KMS-11 (cell line): Measurements from ENCODE around the gene HPF1.
"Not testable (repeated sequence)": the region's sequence is repeated elsewhere in the genome, so short reads cannot be mapped to it uniquely, and the experiment has no call there.

ENCODE experiments used
- H2AFZ ChIP-seq: fragments of 200-600 bp; sonication (generic); 2 replicates; pipeline ENCODE4 v1.6.1; 2016; ENCODE audit warnings: antibody characterized with exemption, mixed run types, low read depth
- H3K27ac ChIP-seq: fragments of 200-600 bp; sonication (generic); 2 replicates; pipeline ENCODE4 v1.6.1; 2016; ENCODE audit warnings: mild to moderate bottlenecking, mixed run types
- H3K27me3 ChIP-seq: fragments of 200-600 bp; sonication (generic); 2 replicates; pipeline ENCODE4 v1.6.1; 2017; ENCODE audit warnings: mild to moderate bottlenecking, low read depth, mixed run types, moderate library complexity; ENCODE audit not compliant: insufficient read depth
- H3K36me3 ChIP-seq: fragments of 200-600 bp; sonication (generic); 2 replicates; pipeline ENCODE4 v1.6.1; 2017; ENCODE audit warnings: mild to moderate bottlenecking, mixed run types; ENCODE audit not compliant: insufficient read depth
- H3K4me1 ChIP-seq: fragments of 200-600 bp; sonication (generic); 2 replicates; pipeline ENCODE4 v1.6.1; 2016; ENCODE audit warnings: mild to moderate bottlenecking, low read depth, mixed run types; ENCODE audit not compliant: poor library complexity, severe bottlenecking
- H3K4me2 ChIP-seq: fragments of 200-600 bp; sonication (generic); 2 replicates; pipeline ENCODE4 v1.7.0; 2016; ENCODE audit warnings: mild to moderate bottlenecking, mixed run types
- H3K4me3 ChIP-seq: fragments of 200-600 bp; sonication (generic); IDR thresholded peaks from 2 replicates; pipeline ENCODE4 v1.6.1; 2017; ENCODE audit warnings: low read depth, low read length, mixed read lengths; ENCODE audit not compliant: insufficient read depth
- H3K79me2 ChIP-seq: fragments of 200-600 bp; sonication (generic); 2 replicates; pipeline ENCODE4 v1.6.1; 2016; ENCODE audit warnings: low read depth, mixed run types; ENCODE audit not compliant: insufficient read depth
- H3K9ac ChIP-seq: fragments of 200-600 bp; sonication (generic); 2 replicates; pipeline ENCODE4 v1.6.1; 2016; ENCODE audit warnings: mild to moderate bottlenecking, mixed run types
- H4K20me1 ChIP-seq: fragments of 200-600 bp; sonication (generic); 2 replicates; pipeline ENCODE4 v1.6.1; 2016; ENCODE audit warnings: mild to moderate bottlenecking, mixed run types; ENCODE audit not compliant: insufficient read depth
- CTCF ChIP-seq: fragments of 200-600 bp; sonication (generic); conservative IDR thresholded peaks from 2 replicates; pipeline ENCODE4 v1.6.1; 2017; ENCODE audit warnings: low read depth, mild to moderate bottlenecking, antibody characterized with exemption, low read length, moderate library complexity, mixed read lengths

Gene HPF1

GRCh38 chr4:169756971-169757574 lies 671 bp downstream of the HPF1 start:
- no peak for TF ChIP-seq CTCF
- Histone ChIP-seq H2AFZ (peak overlapping the region; percentile 91), H3K4me3 (no peak overlapping the region), H3K36me3 (no peaks in the 10 kb centered on the region), H3K9ac (peak overlapping the region; percentile 76), H3K79me2 (peaks cover 9% of the 10 kb centered on the region; the same call in 1 of the 2 replicates), H3K4me1 (peaks cover 17% of the 10 kb centered on the region), H3K4me2 (peak overlapping the region; percentile 89), H3K27ac (peak overlapping the region; percentile 61), H4K20me1 (no peaks in the 10 kb centered on the region), H3K27me3 (no peaks in the 10 kb centered on the region)

- TF ChIP-seq CTCF: no peak
- Histone ChIP-seq H4K20me1 (no peaks in the 10 kb centered on the region), H3K27me3 (no peaks in the 10 kb centered on the region), H3K79me2 (no peaks in the 10 kb centered on the region), H2AFZ (no peak overlapping the region), H3K4me2 (no peak overlapping the region), H3K9ac (no peak overlapping the region), H3K4me1 (no peaks in the 10 kb centered on the region), H3K4me3 (no peak overlapping the region), H3K36me3 (no peaks in the 10 kb centered on the region), H3K27ac (no peak overlapping the region)
Measured at GRCh38 chr4:169745291-169745690, 12.5 kb downstream of the HPF1 start.

- Histone ChIP-seq H3K79me2 (no peaks in the 10 kb centered on the region), H3K4me3 (no peak overlapping the region), H2AFZ (no peak overlapping the region), H3K4me2 (no peak overlapping the region), H4K20me1 (no peaks in the 10 kb centered on the region), H3K9ac (no peak overlapping the region), H3K4me1 (no peaks in the 10 kb centered on the region), H3K27me3 (no peaks in the 10 kb centered on the region), H3K27ac (no peak overlapping the region), H3K36me3 (no peaks in the 10 kb centered on the region)
- TF ChIP-seq CTCF: no peak
Measured at GRCh38 chr4:169744601-169745000, 13.1 kb downstream of the HPF1 start.

- no peak overlapping the region for H3K4me2 ChIP-seq
- no peak for TF ChIP-seq CTCF
- no peak overlapping the region for H3K9ac ChIP-seq
- no peak overlapping the region for H3K27ac ChIP-seq
- H2AFZ ChIP-seq: no peak overlapping the region
- H3K4me1 ChIP-seq: no peaks in the 10 kb centered on the region
- no peak overlapping the region for H3K4me3 ChIP-seq
- no peaks in the 10 kb centered on the region for H4K20me1 ChIP-seq
- no peaks in the 10 kb centered on the region for H3K27me3 ChIP-seq
- no peaks in the 10 kb centered on the region for H3K79me2 ChIP-seq
- H3K36me3 ChIP-seq: no peaks in the 10 kb centered on the region
Measured at GRCh38 chr4:169741569-169741968, 16.2 kb downstream of the HPF1 start.

DNA sequence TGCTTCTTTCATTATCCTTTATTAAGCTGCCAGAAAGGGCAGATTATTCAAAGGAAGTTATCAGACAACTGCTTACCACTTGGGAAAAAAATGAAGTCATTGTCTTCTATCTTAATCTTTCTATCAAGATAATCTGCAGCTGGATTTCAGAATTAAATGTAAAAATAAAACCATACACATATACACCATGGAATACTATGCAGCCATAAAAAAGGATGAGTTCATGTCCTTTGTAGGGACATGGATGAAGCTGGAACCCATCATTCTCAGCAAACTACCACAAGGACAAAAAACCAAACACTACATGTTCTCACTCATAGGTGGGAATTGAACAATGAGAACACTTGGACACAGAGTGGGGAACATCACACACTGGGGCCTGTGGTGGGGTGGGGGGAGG lies 19.1 kb downstream of the HPF1 start:
- not testable (repeated sequence) for H3K27ac ChIP-seq, H3K9ac ChIP-seq, H4K20me1 ChIP-seq, H3K4me2 ChIP-seq, H3K4me1 ChIP-seq, H3K27me3 ChIP-seq, H3K36me3 ChIP-seq, H3K79me2 ChIP-seq, H2AFZ ChIP-seq, H3K4me3 ChIP-seq
